ENCODE data around the gene PPIC. TPM values are rescaled to one million over a fixed set of nuclear protein-coding genes. Genes with fewer than 3 reads are reported as not detected.

The PPIC gene
- total and polyA plus RNA-seq, 2 donors (not counting 3 experiments of a cell fraction or from before 2014, with no cell fraction given) = 26.5 to 36.4 TPM

DNA sequence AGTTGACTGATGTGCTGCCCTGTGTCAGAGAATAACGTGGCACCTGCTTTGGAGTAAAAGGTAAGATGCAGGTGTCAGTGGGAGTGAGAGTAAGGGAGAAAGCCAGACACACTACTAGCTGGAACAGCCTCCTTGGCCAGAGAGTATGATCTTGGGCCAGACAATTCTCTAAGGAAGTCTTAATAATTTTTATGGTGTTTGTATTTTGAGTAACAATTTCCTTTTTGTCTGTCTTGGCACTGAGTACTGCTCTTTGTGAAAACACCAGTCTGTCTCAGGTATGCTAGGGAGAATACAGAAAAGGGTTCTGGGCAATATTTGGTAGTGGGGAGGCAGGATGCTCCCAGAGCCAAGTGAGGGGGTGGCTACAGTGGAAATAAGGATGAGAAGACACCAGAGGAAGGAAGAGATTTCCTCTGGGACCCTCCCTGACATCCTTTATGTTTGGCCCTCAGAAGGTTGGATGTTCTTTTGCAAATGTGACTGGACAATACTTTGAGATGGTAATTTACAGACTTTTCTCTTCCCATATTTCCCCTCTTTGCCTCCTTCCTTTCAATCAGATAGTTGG, 31.9 kb upstream of the PPIC start:
- Histone ChIP-seq H4K20me1 (replicated peaks; ENCODE audit: control insufficient read depth, extremely low read depth, insufficient read depth, low read length) (no peaks in the 10 kb centered on the region), H3K79me2 (ENCODE audit: control insufficient read depth, insufficient read depth, low read length) (no peaks in the 10 kb centered on the region), H3K36me3 (ENCODE audit: control insufficient read depth in 2 of 2, extremely low read depth in 1 of 2, insufficient read depth in 2 of 2, low read length in 2 of 2) (no peaks in the 10 kb centered on the region), H3K27ac (ENCODE audit: insufficient read depth, low read depth, low read length) (no peak overlapping the region), H3K9me3 (replicated peaks; ENCODE audit: control insufficient read depth, insufficient read depth, low read length) (no peaks in the 10 kb centered on the region), H3K27me3 (ENCODE audit: control insufficient read depth in 2 of 2, insufficient read depth in 2 of 2, low read length in 2 of 2) (peaks cover 6 to 7% of the 10 kb centered on the region in 2 experiments), H3K4me1 (ENCODE audit: control insufficient read depth, extremely low read depth, insufficient read depth, low read length) (no peaks in the 10 kb centered on the region), H3K4me3 (replicated peaks in 1 of 3; ENCODE audit: insufficient read depth in 1 of 3, low read depth in 1 of 3, low read length in 3 of 3) (no peak overlapping the region), H3K9ac (replicated peaks; ENCODE audit: extremely low read depth, insufficient read depth, low read length) (no peak overlapping the region), H2AFZ (ENCODE audit: low read depth, low read length) (no peak overlapping the region), H3K9me1 (replicated peaks; ENCODE audit: control insufficient read depth, extremely low read depth, insufficient read depth, low read length) (no peaks in the 10 kb centered on the region), H3K4me2 (ENCODE audit: insufficient read depth, low read length) (no peak overlapping the region)
- no peak for FAIRE-seq
- ChIA-PET CTCF (no interaction called here), POLR2A (no interaction called here)
- no peak for DNase-seq (ENCODE audit: low read depth, low spot score)
- dilution Hi-C loops (cut with MboI; ENCODE audit: extremely low pct_ligation_motif_present, low sequenced_read_pairs) (no loop called here), intact Hi-C loops (cut with micrococcal nuclease) (no loop called here)
- TF ChIP-seq EZH2 (IDR thresholded peaks at IDR 0.05; ENCODE audit: borderline replicate concordance, low read depth, low read length, severe bottlenecking) = no peak
- TF ChIP-seq JUN (IDR thresholded peaks at IDR 0.05; ENCODE audit: borderline replicate concordance, insufficient read depth, insufficient read length, low read depth) = no peak
- no peak for TF ChIP-seq POLR2A (IDR thresholded peaks at IDR 0.05; ENCODE audit: low read depth, low read length)
- TF ChIP-seq GATA2 (IDR thresholded peaks at IDR 0.05; ENCODE audit: insufficient read depth, insufficient read length, low read depth, low read length) = no peak
- no peak for TF ChIP-seq POLR2AphosphoS5 (IDR thresholded peaks at IDR 0.05; ENCODE audit: insufficient read depth, low read depth, low read length)
- no peak for TF ChIP-seq MYC (IDR thresholded peaks at IDR 0.05; ENCODE audit: low read depth, low read length)
- no peak for TF ChIP-seq FOS (IDR thresholded peaks at IDR 0.05; ENCODE audit: borderline replicate concordance, insufficient read depth, low read length)
- TF ChIP-seq, protein P1, sequence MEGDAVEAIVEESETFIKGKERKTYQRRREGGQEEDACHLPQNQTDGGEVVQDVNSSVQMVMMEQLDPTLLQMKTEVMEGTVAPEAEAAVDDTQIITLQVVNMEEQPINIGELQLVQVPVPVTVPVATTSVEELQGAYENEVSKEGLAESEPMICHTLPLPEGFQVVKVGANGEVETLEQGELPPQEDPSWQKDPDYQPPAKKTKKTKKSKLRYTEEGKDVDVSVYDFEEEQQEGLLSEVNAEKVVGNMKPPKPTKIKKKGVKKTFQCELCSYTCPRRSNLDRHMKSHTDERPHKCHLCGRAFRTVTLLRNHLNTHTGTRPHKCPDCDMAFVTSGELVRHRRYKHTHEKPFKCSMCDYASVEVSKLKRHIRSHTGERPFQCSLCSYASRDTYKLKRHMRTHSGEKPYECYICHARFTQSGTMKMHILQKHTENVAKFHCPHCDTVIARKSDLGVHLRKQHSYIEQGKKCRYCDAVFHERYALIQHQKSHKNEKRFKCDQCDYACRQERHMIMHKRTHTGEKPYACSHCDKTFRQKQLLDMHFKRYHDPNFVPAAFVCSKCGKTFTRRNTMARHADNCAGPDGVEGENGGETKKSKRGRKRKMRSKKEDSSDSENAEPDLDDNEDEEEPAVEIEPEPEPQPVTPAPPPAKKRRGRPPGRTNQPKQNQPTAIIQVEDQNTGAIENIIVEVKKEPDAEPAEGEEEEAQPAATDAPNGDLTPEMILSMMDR (IDR thresholded peaks at IDR 0.05; ENCODE audit: extremely low read depth in 1 of 2, insufficient read depth in 1 of 2, low read depth in 1 of 2, low read length in 2 of 2) = no peak
- no peak for TF ChIP-seq MAX (IDR thresholded peaks at IDR 0.05; ENCODE audit: insufficient read depth, insufficient read length)
- BruUV-seq (replicated peaks) = no TSS peak

Data from endothelial cell of umbilical vein (primary cell).